Stimulated activated naive CD8-positive, alpha-beta T cell treated with anti-CD3 and anti-CD28 coated beads, Interleukin-15, Interleukin-2, amounts not matched to agents 100 ng/mL and 50 ng/mL, for 24 hours (primary cell): ENCODE measurements around the gene HIGD2A.

Experiments used
- H3K27ac Mint-ChIP-seq: one replicate; pipeline ENCODE4 v1.8.0; 2021; ENCODE audit warnings: mild to moderate bottlenecking, mixed read lengths
- H3K27me3 Mint-ChIP-seq: one replicate; pipeline ENCODE4 v1.8.0; 2021; ENCODE audit warnings: mixed read lengths
- H3K36me3 Mint-ChIP-seq: one replicate; pipeline ENCODE4 v1.8.0; 2021; ENCODE audit warnings: low read depth, mixed read lengths
- H3K4me1 Mint-ChIP-seq: one replicate; pipeline ENCODE4 v1.8.0; 2021; ENCODE audit warnings: low read depth, mixed read lengths
- H3K4me3 Mint-ChIP-seq: one replicate; pipeline ENCODE4 v1.8.0; 2021; ENCODE audit warnings: mild to moderate bottlenecking, mixed read lengths
- H3K9me3 Mint-ChIP-seq: one replicate; pipeline ENCODE4 v1.8.0; 2021; ENCODE audit warnings: mixed read lengths

HIGD2A gene

GRCh38 chr5:176438959-176439757 is 50.6 kb downstream of the HIGD2A start:
- Mint-ChIP-seq H3K27me3 (no peaks in the 10 kb centered on the region), H3K27ac (no peak overlapping the region), H3K4me3 (no peak overlapping the region), H3K4me1 (peaks cover 10% of the 10 kb centered on the region), H3K9me3 (no peaks in the 10 kb centered on the region), H3K36me3 (no peaks in the 10 kb centered on the region)
